Mucosa of descending colon (tissue), 3 donors: ENCODE data around the gene KRT31. TPM values are rescaled to one million over a fixed set of nuclear protein-coding genes. Genes with fewer than 3 reads are reported as not detected.
"Not testable (repeated sequence)": the region's sequence is repeated elsewhere in the genome, so short reads cannot be mapped to it uniquely, and the experiment has no call there.

ENCODE experiments used
- ATAC-seq: fragments of 200-7000 bp; cut with Tn5 transposase; one replicate; pipeline ENCODE4 v1.9.1; 2020; ENCODE audit warnings: mild to moderate bottlenecking, moderate library complexity
- DNase-seq, 3 donors: peaks; one replicate each; pipeline ENCODE4 v3.0.0-alpha.2; 2020
- H3K36me3 ChIP-seq: fragments of 200-600 bp; one replicate; pipeline ENCODE4 v1.8.0; 2021; ENCODE audit warnings: low read depth, mild to moderate bottlenecking
- H3K4me1 ChIP-seq: fragments of 200-600 bp; one replicate; pipeline ENCODE4 v1.8.0; 2021; ENCODE audit warnings: low read depth, mild to moderate bottlenecking
- H3K4me3 ChIP-seq: fragments of 200-600 bp; one replicate; pipeline ENCODE4 v1.8.0; 2021; ENCODE audit warnings: mild to moderate bottlenecking
- H3K9me3 ChIP-seq: fragments of 200-600 bp; one replicate; pipeline ENCODE4 v1.8.0; 2021; ENCODE audit warnings: mild to moderate bottlenecking
- CTCF ChIP-seq: fragments of 200-600 bp; IDR thresholded peaks from one replicate; pipeline ENCODE4 v1.8.0; 2022; ENCODE audit warnings: antibody characterized with exemption, mild to moderate bottlenecking
- intact Hi-C, 2 donors: fragments of 100-400 bp; cut with DNase I in 1 of 2; cut with micrococcal nuclease in 1 of 2; formaldehyde crosslinking; loops; one replicate each; pipeline versions ENCODE4 v1.11.0 to v1.11.1; 2022; cut with DNase I, micrococcal nuclease
- total RNA-seq, 3 donors: library from RNA; stranded (reverse); fragmentation: NEBNext Ultra II Directional in 2 of 3; extraction: Animal tissue kit (Norgen Biotek cat#: 25700) in 2 of 3; gene quantifications; one replicate each; pipeline versions ENCODE4 v1.2.1 to v1.2.4, GENCODE V29; 2021 to 2023
- donor health status: DM: no; HTN: no; CAD: no; lungs with moderate emphysema.
- donor health status: DM: no; HTN: no; CAD: no.
- donor health status: DM: no; HTN: yes; CAD: no.

The KRT31 gene
- total RNA-seq, 3 donors from 2014 or later, result not detected

GRCh38 chr17:41403404-41404023 is 6.1 kb upstream of the KRT31 start:
- no peak for DNase-seq
- H3K4me3 ChIP-seq, result no peak overlapping the region
- TF ChIP-seq CTCF, result no peak
- H3K9me3 ChIP-seq, result no peaks in the 10 kb centered on the region
- H3K4me1 ChIP-seq, result no peaks in the 10 kb centered on the region
- intact Hi-C loops, result no loop called here
- ATAC-seq, result no peak
- no peaks in the 10 kb centered on the region for H3K36me3 ChIP-seq

- H3K4me1 ChIP-seq, result no peaks in the 10 kb centered on the region
- intact Hi-C loops, result no loop called here
- no peak for TF ChIP-seq CTCF
- DNase-seq (no peak), ATAC-seq (no peak)
- no peaks in the 10 kb centered on the region for H3K9me3 ChIP-seq
- H3K36me3 ChIP-seq, result no peaks in the 10 kb centered on the region
- H3K4me3 ChIP-seq, result no peak overlapping the region
Observed at GRCh38 chr17:41402161-41402560, 4.8 kb upstream of the KRT31 start.

GRCh38 chr17:41396340-41396739 is 1.1 kb downstream of the KRT31 start:
- Histone ChIP-seq H3K4me1 (no peaks in the 10 kb centered on the region), H3K36me3 (no peaks in the 10 kb centered on the region), H3K9me3 (no peaks in the 10 kb centered on the region), H3K4me3 (no peak overlapping the region)
- no peak for ATAC-seq
- TF ChIP-seq CTCF, result no peak
- DNase-seq, result no peak
- intact Hi-C loops, result no loop called here

GRCh38 chr17:41395611-41396010 is 1.8 kb downstream of the KRT31 start:
- no peak for ATAC-seq
- DNase-seq, result no peak
- intact Hi-C loops, result no loop called here
- Histone ChIP-seq H3K36me3 (no peaks in the 10 kb centered on the region), H3K9me3 (no peaks in the 10 kb centered on the region), H3K4me1 (no peaks in the 10 kb centered on the region), H3K4me3 (no peak overlapping the region)
- TF ChIP-seq CTCF, result no peak

- H3K4me1 ChIP-seq, H3K9me3 ChIP-seq, H3K4me3 ChIP-seq, intact Hi-C loops, DNase-seq, H3K36me3 ChIP-seq, ATAC-seq: not testable (repeated sequence)
Observed at GRCh38 chr17:41395044-41395443, 2.4 kb downstream of the KRT31 start.

GRCh38 chr17:41394254-41394996 is 3.0 kb downstream of the KRT31 start:
- no peaks in the 10 kb centered on the region for H3K9me3 ChIP-seq
- no peak overlapping the region for H3K4me3 ChIP-seq
- no peak for TF ChIP-seq CTCF
- DNase-seq, result no peak
- H3K36me3 ChIP-seq, result no peaks in the 10 kb centered on the region
- no peak for ATAC-seq
- intact Hi-C loops, result no loop called here
- no peaks in the 10 kb centered on the region for H3K4me1 ChIP-seq
